Colonic mucosa (tissue), 4 donors: Measurements from ENCODE around the gene CLEC7A. TPM values are rescaled to one million over a fixed set of nuclear protein-coding genes. Genes with fewer than 3 reads are reported as not detected.

ENCODE experiments used
- DNase-seq: peaks from one replicate; pipeline ENCODE4 v3.0.0-alpha.2; 2020
- H3K27ac ChIP-seq: fragments of 200-600 bp; one replicate; pipeline ENCODE4 v1.8.0; 2021
- H3K27me3 ChIP-seq: fragments of 200-600 bp; one replicate; pipeline ENCODE4 v1.8.0; 2021
- H3K36me3 ChIP-seq: fragments of 200-600 bp; one replicate; pipeline ENCODE4 v1.8.0; 2021
- H3K4me1 ChIP-seq: fragments of 200-600 bp; one replicate; pipeline ENCODE4 v1.8.0; 2021; ENCODE audit warnings: mild to moderate bottlenecking
- H3K4me3 ChIP-seq: fragments of 200-600 bp; one replicate; pipeline ENCODE4 v1.8.0; 2021
- H3K9ac ChIP-seq, 2 donors: one replicate each; pipeline ENCODE4 v1.7.0; 2013; ENCODE audit warnings: control low read depth in 2 of 2, low read depth in 2 of 2, low read length in 2 of 2
- H3K9me3 ChIP-seq: fragments of 200-600 bp; one replicate; pipeline ENCODE4 v1.8.0; 2021
- intact Hi-C: fragments of 100-400 bp; cut with DNase I; formaldehyde crosslinking; loops from one replicate; pipeline ENCODE4 v1.14.1; 2022
- total RNA-seq, 2 donors: library from RNA; stranded (reverse); fragmentation: NEBNext Ultra II Directional in 1 of 2; extraction: Animal tissue kit (Norgen Biotek cat#: 25700) in 1 of 2; gene quantifications; one replicate each; pipeline ENCODE4 v1.2.1, GENCODE V29; 2021
- TF ChIP-seq, protein P1 (sequence below): fragments of 200-600 bp; IDR thresholded peaks from one replicate; pipeline ENCODE4 v1.8.0; 2022; ENCODE audit warnings: antibody characterized with exemption, mild to moderate bottlenecking
- donor health status: healthy.
- donor health status: DM: no; HTN: no; CAD: no.
- donor health status: DM: no; HTN: no; CAD: no.

CLEC7A gene
- total RNA-seq, 2 donors from 2014 or later = 1.1 to 6.8 TPM

DNA sequence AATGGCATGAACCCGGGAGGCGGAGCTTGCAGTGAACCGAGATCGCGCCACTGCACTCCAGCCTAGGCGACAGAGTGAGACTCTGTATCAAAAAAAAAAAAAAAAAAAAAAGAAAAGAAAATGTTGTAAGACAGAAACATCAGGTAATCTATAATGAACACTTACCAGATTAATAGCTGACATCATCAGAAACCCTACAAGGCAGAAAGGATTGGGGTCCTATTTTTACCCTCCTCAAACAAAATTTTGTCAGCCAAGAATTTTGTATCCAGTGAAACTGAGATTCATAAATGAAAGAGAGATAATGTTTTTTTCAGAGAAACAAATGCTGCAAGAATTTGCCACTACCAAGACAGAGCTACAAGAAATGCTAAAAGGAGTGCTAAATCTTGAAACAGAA, 45.3 kb downstream of the CLEC7A start:
- intact Hi-C loops = no loop called here
- TF ChIP-seq, protein P1, sequence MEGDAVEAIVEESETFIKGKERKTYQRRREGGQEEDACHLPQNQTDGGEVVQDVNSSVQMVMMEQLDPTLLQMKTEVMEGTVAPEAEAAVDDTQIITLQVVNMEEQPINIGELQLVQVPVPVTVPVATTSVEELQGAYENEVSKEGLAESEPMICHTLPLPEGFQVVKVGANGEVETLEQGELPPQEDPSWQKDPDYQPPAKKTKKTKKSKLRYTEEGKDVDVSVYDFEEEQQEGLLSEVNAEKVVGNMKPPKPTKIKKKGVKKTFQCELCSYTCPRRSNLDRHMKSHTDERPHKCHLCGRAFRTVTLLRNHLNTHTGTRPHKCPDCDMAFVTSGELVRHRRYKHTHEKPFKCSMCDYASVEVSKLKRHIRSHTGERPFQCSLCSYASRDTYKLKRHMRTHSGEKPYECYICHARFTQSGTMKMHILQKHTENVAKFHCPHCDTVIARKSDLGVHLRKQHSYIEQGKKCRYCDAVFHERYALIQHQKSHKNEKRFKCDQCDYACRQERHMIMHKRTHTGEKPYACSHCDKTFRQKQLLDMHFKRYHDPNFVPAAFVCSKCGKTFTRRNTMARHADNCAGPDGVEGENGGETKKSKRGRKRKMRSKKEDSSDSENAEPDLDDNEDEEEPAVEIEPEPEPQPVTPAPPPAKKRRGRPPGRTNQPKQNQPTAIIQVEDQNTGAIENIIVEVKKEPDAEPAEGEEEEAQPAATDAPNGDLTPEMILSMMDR = no peak

DNA sequence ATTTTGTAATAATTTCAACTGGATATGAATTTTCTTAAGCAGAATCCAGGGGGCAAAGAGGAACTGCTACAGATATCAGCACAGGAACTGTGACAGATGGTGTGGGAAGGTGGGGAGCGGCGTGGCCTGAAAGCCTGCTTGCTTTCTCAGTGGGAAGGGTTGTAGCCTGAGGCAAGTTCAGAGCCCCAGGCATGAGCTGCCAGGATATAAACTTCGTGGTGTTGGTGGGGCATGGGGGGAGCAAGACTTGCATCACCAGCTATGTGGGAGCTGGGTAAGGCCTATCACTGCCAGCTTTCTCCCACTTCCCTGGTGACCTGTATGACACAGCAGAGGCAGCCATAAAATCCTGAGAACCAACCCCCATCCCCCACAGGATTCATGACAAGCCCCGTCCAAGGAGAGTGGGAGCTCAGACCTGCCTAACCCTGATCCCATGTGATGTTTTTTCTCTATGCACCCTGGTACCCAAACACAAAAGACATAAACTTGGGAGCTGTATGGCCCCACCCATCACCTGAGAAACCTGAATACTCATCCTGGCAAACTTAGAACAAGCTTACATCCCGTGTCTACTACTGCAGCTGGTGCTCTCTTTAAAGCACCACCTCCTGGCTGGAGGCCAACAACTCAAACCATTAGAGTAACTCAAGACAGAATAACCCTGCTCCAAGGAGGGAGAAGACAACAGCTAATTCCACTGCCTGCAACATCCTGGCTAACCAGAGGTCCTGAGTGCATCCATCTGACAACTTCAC, 47.7 kb downstream of the CLEC7A start:
- DNase-seq = no peak
- TF ChIP-seq, protein P1 = no peak
- intact Hi-C loops = no loop called here
- Histone ChIP-seq H3K4me3 (no peak overlapping the region), H3K4me1 (no peaks in the 10 kb centered on the region), H3K27ac (no peak overlapping the region), H3K36me3 (no peaks in the 10 kb centered on the region), H3K9ac (no peak overlapping the region), H3K9me3 (no peaks in the 10 kb centered on the region), H3K27me3 (no peaks in the 10 kb centered on the region)

More for the DNA sequence above, 45.3 kb downstream of the CLEC7A start:
- Histone ChIP-seq H3K4me1 (no peaks in the 10 kb centered on the region), H3K4me3 (no peak overlapping the region), H3K27ac (no peak overlapping the region), H3K9me3 (no peaks in the 10 kb centered on the region), H3K36me3 (no peaks in the 10 kb centered on the region), H3K9ac (no peak overlapping the region), H3K27me3 (no peaks in the 10 kb centered on the region)
- DNase-seq = no peak

DNA sequence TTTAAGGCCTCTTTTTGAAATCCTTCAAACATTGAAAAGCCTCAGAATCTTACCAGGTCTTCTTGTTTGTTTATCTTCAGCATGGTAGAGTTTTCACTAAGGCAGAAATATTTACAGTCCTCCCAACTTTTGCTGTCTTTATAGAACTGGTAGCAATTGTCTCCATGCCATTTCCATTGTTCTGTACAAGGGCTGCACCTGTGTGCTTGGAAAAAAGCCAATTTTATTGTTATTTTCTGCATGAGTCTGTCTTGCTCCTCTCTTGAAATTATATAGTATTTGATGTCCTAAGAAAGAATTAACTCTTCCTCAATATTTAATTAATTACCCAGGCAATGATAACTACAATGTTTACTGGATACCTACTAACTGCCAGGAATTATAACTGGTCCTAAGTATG, 54.5 kb downstream of the CLEC7A start:
- Histone ChIP-seq H3K27ac (no peak overlapping the region), H3K36me3 (no peaks in the 10 kb centered on the region), H3K27me3 (no peaks in the 10 kb centered on the region), H3K4me3 (no peak overlapping the region), H3K4me1 (no peaks in the 10 kb centered on the region), H3K9ac (no peak overlapping the region), H3K9me3 (no peaks in the 10 kb centered on the region)
- DNase-seq = no peak
- TF ChIP-seq, protein P1 = no peak
- intact Hi-C loops = no loop called here

DNA sequence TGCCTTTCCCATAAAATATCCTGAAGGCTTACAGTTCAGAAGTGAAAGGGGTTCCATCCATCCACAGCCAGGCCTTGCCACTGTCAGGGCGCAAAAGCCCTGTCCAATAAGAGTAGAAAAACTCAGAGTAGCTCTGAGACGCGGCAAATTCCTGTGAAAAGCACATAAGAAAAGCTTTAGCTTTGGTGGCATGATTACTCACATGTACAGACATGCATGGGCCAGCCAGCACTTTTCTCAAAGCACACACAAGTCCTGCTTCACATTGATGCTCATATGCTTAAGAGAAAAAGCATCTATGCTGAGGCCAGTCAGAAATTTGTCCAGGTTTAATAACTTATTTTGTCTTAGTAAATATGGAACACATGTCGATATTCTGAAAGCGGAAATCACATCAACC, 56.7 kb downstream of the CLEC7A start:
- Histone ChIP-seq H3K27me3 (no peaks in the 10 kb centered on the region), H3K9me3 (no peaks in the 10 kb centered on the region), H3K4me3 (no peak overlapping the region), H3K4me1 (no peaks in the 10 kb centered on the region), H3K9ac (no peak overlapping the region), H3K27ac (no peak overlapping the region), H3K36me3 (no peaks in the 10 kb centered on the region)
- TF ChIP-seq, protein P1 = no peak
- intact Hi-C loops = no loop called here
- no peak for DNase-seq

DNA sequence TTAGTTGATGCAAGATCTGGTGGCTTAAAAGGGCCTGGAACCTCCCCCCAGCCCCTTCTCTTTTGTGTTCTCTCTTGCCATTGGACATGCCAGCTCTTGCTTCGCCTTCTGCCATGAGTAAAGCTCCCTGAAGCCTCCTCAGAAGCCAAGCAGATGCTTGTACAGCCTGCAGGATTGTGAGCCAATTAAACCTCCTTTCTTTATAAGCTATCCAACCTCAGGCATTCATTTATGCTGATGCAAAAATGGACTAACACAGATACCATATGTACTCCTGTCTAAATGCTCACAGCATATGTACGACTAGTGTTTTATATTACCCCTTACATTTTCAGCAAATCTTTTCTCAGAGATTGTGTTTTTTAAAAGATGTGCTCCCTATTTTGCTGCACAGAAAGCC, 57.9 kb downstream of the CLEC7A start:
- intact Hi-C loops = no loop called here
- no peaks in the 10 kb centered on the region for H3K9me3 ChIP-seq
- no peak overlapping the region for H3K27ac ChIP-seq
- no peak overlapping the region for H3K4me3 ChIP-seq
- DNase-seq = no peak
- no peaks in the 10 kb centered on the region for H3K36me3 ChIP-seq
- TF ChIP-seq, protein P1 = no peak
- no peak overlapping the region for H3K9ac ChIP-seq
- H3K27me3 ChIP-seq = no peaks in the 10 kb centered on the region
- H3K4me1 ChIP-seq = no peaks in the 10 kb centered on the region
